Astrocyte (in vitro differentiated cells and primary cell): Measurements from ENCODE around the gene CARD8. TPM values are rescaled to one million over a fixed set of nuclear protein-coding genes. Genes with fewer than 3 reads are reported as not detected.

Experiments used
- DNase-seq: peaks from one replicate; pipeline ENCODE4 v3.0.0-alpha.2; 2010; ENCODE audit warnings: low read depth
- FAIRE-seq: peaks from 2 replicates; lab custom pipeline; 2011; peaks lifted over from hg19 to GRCh38; lab: Jason Lieb, UNC
- H2AFZ ChIP-seq: 2 replicates; pipeline ENCODE4 v1.6.0; 2012; ENCODE audit warnings: low read depth, low read length, inconsistent platforms
- H3K27ac ChIP-seq: 2 replicates; pipeline ENCODE4 v1.5.1; 2011; ENCODE audit warnings: low read depth, low read length, inconsistent platforms
- H3K27me3 ChIP-seq: 2 replicates; pipeline ENCODE4 v1.6.0; 2011; ENCODE audit warnings: low read length, inconsistent platforms; ENCODE audit not compliant: insufficient read depth
- H3K36me3 ChIP-seq: 2 replicates; pipeline ENCODE4 v1.5.1; 2011; ENCODE audit warnings: low read length, inconsistent platforms; ENCODE audit not compliant: insufficient read depth
- H3K4me1 ChIP-seq: 2 replicates; pipeline ENCODE4 v1.5.1; 2011; ENCODE audit warnings: low read length, inconsistent platforms; ENCODE audit not compliant: insufficient read depth
- H3K4me2 ChIP-seq: 2 replicates; pipeline ENCODE4 v1.6.0; 2012; ENCODE audit warnings: low read length, inconsistent platforms
- H3K4me3 ChIP-seq: 2 replicates; pipeline ENCODE4 v1.5.1; 2011; ENCODE audit warnings: low read depth, mild to moderate bottlenecking, low read length, inconsistent platforms; ENCODE audit not compliant: insufficient read depth
- H3K79me2 ChIP-seq: 2 replicates; pipeline ENCODE4 v1.6.0; 2012; ENCODE audit warnings: mild to moderate bottlenecking, low read length, inconsistent platforms; ENCODE audit not compliant: insufficient read depth
- H3K9ac ChIP-seq: 2 replicates; pipeline ENCODE4 v1.6.0; 2012; ENCODE audit warnings: mild to moderate bottlenecking, low read length, inconsistent platforms
- H3K9me3 ChIP-seq: 2 replicates; pipeline ENCODE4 v1.5.1; 2012; ENCODE audit warnings: low read depth, mild to moderate bottlenecking, low read length, inconsistent platforms; ENCODE audit not compliant: insufficient read depth
- H4K20me1 ChIP-seq: 2 replicates; pipeline ENCODE4 v1.6.0; 2012; ENCODE audit warnings: low read length, inconsistent platforms; ENCODE audit not compliant: insufficient read depth
- H3K27ac Mint-ChIP-seq: one replicate; pipeline ENCODE4 v1.8.0; 2021; ENCODE audit warnings: mild to moderate bottlenecking, mixed read lengths; ENCODE audit not compliant: unreplicated experiment
- H3K27me3 Mint-ChIP-seq: one replicate; pipeline ENCODE4 v1.8.0; 2021; ENCODE audit warnings: low read depth, mixed read lengths; ENCODE audit not compliant: unreplicated experiment
- H3K36me3 Mint-ChIP-seq: one replicate; pipeline ENCODE4 v1.8.0; 2021; ENCODE audit warnings: low read depth, mixed read lengths; ENCODE audit not compliant: unreplicated experiment
- H3K4me1 Mint-ChIP-seq: one replicate; pipeline ENCODE4 v1.8.0; 2021; ENCODE audit warnings: low read depth, mixed read lengths; ENCODE audit not compliant: unreplicated experiment
- H3K4me3 Mint-ChIP-seq: one replicate; pipeline ENCODE4 v1.8.0; 2021; ENCODE audit warnings: mild to moderate bottlenecking, moderate library complexity, mixed read lengths; ENCODE audit not compliant: unreplicated experiment
- H3K9me3 Mint-ChIP-seq: one replicate; pipeline ENCODE4 v1.8.0; 2021; ENCODE audit warnings: mild to moderate bottlenecking, mixed read lengths; ENCODE audit not compliant: unreplicated experiment
- EZH2 ChIP-seq: IDR thresholded peaks from 2 replicates; pipeline ENCODE4 v1.6.1; 2012; ENCODE audit warnings: mild to moderate bottlenecking, low read length, inconsistent platforms; ENCODE audit not compliant: insufficient read depth
- total RNA-seq: library from RNA; stranded (reverse); gene quantifications from 2 replicates; pipeline ENCODE4 v1.2.1, GENCODE V29; 2021
- TF ChIP-seq, protein P1 (sequence below): IDR thresholded peaks from 2 replicates; pipeline ENCODE4 v1.5.1; 2011; ENCODE audit warnings: low read depth, mild to moderate bottlenecking, inconsistent platforms, low read length, moderate library complexity; ENCODE audit not compliant: insufficient read depth

CARD8 gene
- total RNA-seq, 1 donor from 2014 or later, result 26.3 TPM

DNA sequence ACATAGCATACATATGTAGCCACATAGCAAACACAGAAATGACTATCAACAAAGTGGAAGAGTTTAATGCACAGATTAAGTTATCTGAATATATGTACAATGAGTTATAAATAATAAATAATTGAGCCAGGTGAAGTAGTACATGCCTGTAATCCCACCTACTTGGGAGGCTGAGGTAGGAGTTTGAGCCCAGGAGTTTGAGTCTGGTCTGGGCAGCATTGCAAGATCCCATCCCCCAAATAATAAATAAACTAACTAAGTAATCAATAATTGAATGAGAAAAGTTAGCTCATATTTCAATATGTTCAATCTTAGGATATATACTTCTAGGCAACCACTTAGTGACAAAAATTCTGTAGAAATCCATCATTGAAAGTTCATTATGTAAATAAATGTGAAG lies 1.7 kb downstream of the CARD8 start:
- Mint-ChIP-seq H3K4me3 (peak overlapping the region; percentile 71), H3K4me1 (no peaks in the 10 kb centered on the region), H3K36me3 (peaks cover 4% of the 10 kb centered on the region), H3K27ac (no peak overlapping the region), H3K9me3 (no peaks in the 10 kb centered on the region), H3K27me3 (no peaks in the 10 kb centered on the region)
- TF ChIP-seq EZH2, result no peak
- TF ChIP-seq, protein P1, sequence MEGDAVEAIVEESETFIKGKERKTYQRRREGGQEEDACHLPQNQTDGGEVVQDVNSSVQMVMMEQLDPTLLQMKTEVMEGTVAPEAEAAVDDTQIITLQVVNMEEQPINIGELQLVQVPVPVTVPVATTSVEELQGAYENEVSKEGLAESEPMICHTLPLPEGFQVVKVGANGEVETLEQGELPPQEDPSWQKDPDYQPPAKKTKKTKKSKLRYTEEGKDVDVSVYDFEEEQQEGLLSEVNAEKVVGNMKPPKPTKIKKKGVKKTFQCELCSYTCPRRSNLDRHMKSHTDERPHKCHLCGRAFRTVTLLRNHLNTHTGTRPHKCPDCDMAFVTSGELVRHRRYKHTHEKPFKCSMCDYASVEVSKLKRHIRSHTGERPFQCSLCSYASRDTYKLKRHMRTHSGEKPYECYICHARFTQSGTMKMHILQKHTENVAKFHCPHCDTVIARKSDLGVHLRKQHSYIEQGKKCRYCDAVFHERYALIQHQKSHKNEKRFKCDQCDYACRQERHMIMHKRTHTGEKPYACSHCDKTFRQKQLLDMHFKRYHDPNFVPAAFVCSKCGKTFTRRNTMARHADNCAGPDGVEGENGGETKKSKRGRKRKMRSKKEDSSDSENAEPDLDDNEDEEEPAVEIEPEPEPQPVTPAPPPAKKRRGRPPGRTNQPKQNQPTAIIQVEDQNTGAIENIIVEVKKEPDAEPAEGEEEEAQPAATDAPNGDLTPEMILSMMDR, result no peak
- Histone ChIP-seq H4K20me1 (no peaks in the 10 kb centered on the region), H3K36me3 (no peaks in the 10 kb centered on the region), H3K4me3 (no peak overlapping the region), H3K27me3 (no peaks in the 10 kb centered on the region), H3K9me3 (no peaks in the 10 kb centered on the region), H3K4me1 (peaks cover 6% of the 10 kb centered on the region), H3K79me2 (peaks cover 19% of the 10 kb centered on the region), H3K27ac (no peak overlapping the region), H3K9ac (no peak overlapping the region), H3K4me2 (peak overlapping the region; percentile 86), H2AFZ (no peak overlapping the region)
- DNase-seq (no peak), FAIRE-seq (no peak)

DNA sequence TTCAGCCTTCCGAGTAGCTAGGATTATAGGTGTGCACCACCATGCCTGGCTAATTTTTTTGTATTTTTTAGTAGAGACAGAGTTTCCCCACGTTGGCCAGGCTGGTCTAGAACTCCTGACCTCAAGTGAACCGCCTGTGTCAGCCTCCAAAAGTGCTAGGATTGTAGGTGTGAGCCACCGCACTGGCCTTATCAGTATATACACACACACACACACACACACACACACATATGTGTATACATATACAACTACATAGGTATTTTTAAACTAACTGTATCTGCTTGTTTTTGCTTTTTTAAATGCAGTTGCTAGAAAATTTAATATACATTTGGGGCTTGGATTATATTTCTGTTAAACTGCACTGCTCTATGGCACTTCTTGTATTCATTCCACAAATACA lies 3.1 kb downstream of the CARD8 start:
- no peak for DNase-seq
- Histone ChIP-seq H3K36me3 (peaks cover 3% of the 10 kb centered on the region), H4K20me1 (no peaks in the 10 kb centered on the region), H3K9me3 (no peaks in the 10 kb centered on the region), H3K79me2 (peaks cover 19% of the 10 kb centered on the region), H2AFZ (no peak overlapping the region), H3K27ac (no peak overlapping the region), H3K4me3 (no peak overlapping the region), H3K9ac (no peak overlapping the region), H3K4me1 (peaks cover 3% of the 10 kb centered on the region), H3K4me2 (no peak overlapping the region), H3K27me3 (no peaks in the 10 kb centered on the region)
- H3K27me3 Mint-ChIP-seq, result no peaks in the 10 kb centered on the region
- H3K9me3 Mint-ChIP-seq, result no peaks in the 10 kb centered on the region
- H3K27ac Mint-ChIP-seq, result no peak overlapping the region
- no peak for TF ChIP-seq EZH2
- TF ChIP-seq, protein P1, result no peak
- H3K4me1 Mint-ChIP-seq, result no peaks in the 10 kb centered on the region
- H3K36me3 Mint-ChIP-seq, result peaks cover 4% of the 10 kb centered on the region
- H3K4me3 Mint-ChIP-seq, result no peak overlapping the region
- FAIRE-seq, result no peak

DNA sequence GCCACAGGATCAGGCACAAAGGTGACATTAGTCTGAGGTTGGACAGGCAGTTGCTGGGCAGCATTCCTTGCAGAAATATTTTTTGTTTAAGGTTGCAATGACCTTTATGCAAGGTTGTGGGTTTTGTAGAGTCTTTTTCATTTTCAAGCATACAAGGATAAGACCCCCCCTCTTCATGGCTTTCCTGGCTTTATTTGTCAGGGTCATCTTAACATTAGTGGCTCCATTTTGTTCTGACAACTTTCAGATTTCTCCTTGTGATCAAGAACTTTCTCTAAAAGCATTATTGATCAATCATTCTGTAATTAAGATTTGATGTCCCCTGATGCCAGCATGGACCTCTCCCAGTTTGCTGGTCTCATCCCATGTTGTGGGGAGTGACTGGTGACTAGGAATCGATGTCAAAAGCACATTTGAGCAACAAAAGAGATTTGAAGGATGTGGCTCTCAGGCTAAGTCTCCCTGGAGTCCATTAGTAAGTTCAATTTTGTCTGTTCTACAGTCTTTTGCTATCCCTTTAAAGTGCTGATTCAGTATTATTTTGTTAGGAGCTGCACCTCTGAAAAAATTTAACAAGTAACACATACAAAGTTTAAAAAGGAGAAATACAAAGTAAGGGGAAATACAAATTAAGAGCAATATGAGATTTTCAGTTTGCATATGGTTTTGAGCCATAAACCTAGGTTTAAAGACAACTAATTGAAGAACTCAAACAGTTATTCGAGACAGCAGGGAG lies 5.3 kb downstream of the CARD8 start:
- no peaks in the 10 kb centered on the region for H4K20me1 ChIP-seq
- H3K27ac ChIP-seq, result no peak overlapping the region
- no peak for FAIRE-seq
- no peak overlapping the region for H3K4me2 ChIP-seq
- H3K4me1 ChIP-seq, result peaks cover 3% of the 10 kb centered on the region
- no peak overlapping the region for H3K4me3 Mint-ChIP-seq
- peaks cover 4% of the 10 kb centered on the region for H3K36me3 Mint-ChIP-seq
- no peak overlapping the region for H3K9ac ChIP-seq
- H3K4me1 Mint-ChIP-seq, result no peaks in the 10 kb centered on the region
- peaks cover 19% of the 10 kb centered on the region for H3K79me2 ChIP-seq
- H3K27ac Mint-ChIP-seq, result no peak overlapping the region
- H3K9me3 Mint-ChIP-seq, result no peaks in the 10 kb centered on the region
- no peak for TF ChIP-seq EZH2
- TF ChIP-seq, protein P1, result no peak
- no peak overlapping the region for H2AFZ ChIP-seq
- H3K4me3 ChIP-seq, result no peak overlapping the region
- no peaks in the 10 kb centered on the region for H3K27me3 Mint-ChIP-seq
- DNase-seq, result no peak
- H3K9me3 ChIP-seq, result no peaks in the 10 kb centered on the region
- H3K27me3 ChIP-seq, result no peaks in the 10 kb centered on the region
- peaks cover 3% of the 10 kb centered on the region for H3K36me3 ChIP-seq
